GM13977 (cell line): Measurements from ENCODE around the gene CCDC194.

Experiments used
- DNase-seq: peaks from one replicate; pipeline ENCODE4 v3.0.0; 2012; ENCODE audit warnings: low spot score
- CTCF ChIP-seq: IDR thresholded peaks from 2 replicates; pipeline ENCODE4 v1.5.1; 2012; ENCODE audit warnings: mild to moderate bottlenecking, control low read depth; ENCODE audit not compliant: insufficient read depth; ENCODE audit errors: extremely low read depth, missing control alignments
- in situ Hi-C: fragments of 300-500 bp; cut with MboI; formaldehyde crosslinking; loops from one replicate; pipeline ENCODE4 v1.12.0; 2022; ENCODE audit warnings: low sequenced_read_pairs, low pct_unique_long_range_greater_than_20kb, mixed read lengths, inconsistent platforms; ENCODE audit not compliant: unreplicated experiment

Gene CCDC194

GRCh38 chr19:17389957-17390664, 3.9 kb downstream of the CCDC194 start:
- no peak for DNase-seq
- in situ Hi-C loops: loop anchor here (5.0 kb wide), 1 partner anchor 43 kb away; no protein-coding TSS in a partner anchor

GRCh38 chr19:17389288-17389687, 4.7 kb downstream of the CCDC194 start:
- in situ Hi-C loops: loop anchor here (5.0 kb wide), 1 partner anchor 42 kb away; no protein-coding TSS in a partner anchor
- TF ChIP-seq CTCF: no peak
- DNase-seq: no peak

More at GRCh38 chr19:17389957-17390664, 3.9 kb downstream of the CCDC194 start:
- TF ChIP-seq CTCF: peak; percentile 25

GRCh38 chr19:17385878-17386611, 8.0 kb downstream of the CCDC194 start:
- peak; percentile 80 for DNase-seq
- TF ChIP-seq CTCF: peak; percentile 96
- in situ Hi-C loops: loop anchor here (5.0 kb wide), 1 partner anchor 39 kb away; no protein-coding TSS in a partner anchor

GRCh38 chr19:17380426-17381138, 13.4 kb downstream of the CCDC194 start:
- no peak for DNase-seq
- TF ChIP-seq CTCF: no peak
- in situ Hi-C loops: no loop called here

GRCh38 chr19:17379221-17379631, 14.8 kb downstream of the CCDC194 start:
- no peak for TF ChIP-seq CTCF
- no peak for DNase-seq
- in situ Hi-C loops: no loop called here

GRCh38 chr19:17378271-17378670, 15.7 kb downstream of the CCDC194 start:
- no peak for DNase-seq
- in situ Hi-C loops: no loop called here
- TF ChIP-seq CTCF: no peak
